ENCODE data around the gene POLR2J.
"Not testable (repeated sequence)": the region's sequence is repeated elsewhere in the genome, so short reads cannot be mapped to it uniquely, and the experiment has no call there.

Gene POLR2J

GRCh38 chr7:102478314-102479208 lies at the start of gene POLR2J:
Gene POLR2J (minus strand): TSS chr7:102478922. CDS start chr7:102478860, 62 bp downstream.
- not testable (repeated sequence) for DNase-seq

GRCh38 chr7:102527822-102528793 lies 49.4 kb upstream of the POLR2J start:
- DNase-seq = not testable (repeated sequence)

GRCh38 chr7:102527182-102527581 lies 48.5 kb upstream of the POLR2J start:
- not testable (repeated sequence) for DNase-seq

GRCh38 chr7:102524803-102525202 lies 46.1 kb upstream of the POLR2J start:
- DNase-seq = not testable (repeated sequence)

GRCh38 chr7:102520797-102521196 lies 42.1 kb upstream of the POLR2J start:
- DNase-seq = not testable (repeated sequence)

- DNase-seq = not testable (repeated sequence)
These were observed 38.9 kb upstream of the POLR2J start, which contains the start of gene RASA4B for GRCh38 chr7:102517550-102518147. Gene RASA4B (minus strand): TSS chr7:102517777. CDS start chr7:102517710, 67 bp downstream.

- not testable (repeated sequence) for DNase-seq
These were observed 38.2 kb upstream of the POLR2J start for GRCh38 chr7:102516951-102517350.

- DNase-seq = not testable (repeated sequence)
These were observed 37.2 kb upstream of the POLR2J start for GRCh38 chr7:102515889-102516288.

- DNase-seq = not testable (repeated sequence)
These were observed 36.4 kb upstream of the POLR2J start for GRCh38 chr7:102514881-102515721.

GRCh38 chr7:102512642-102513221 lies 34.0 kb upstream of the POLR2J start:
- DNase-seq = not testable (repeated sequence)

- DNase-seq = not testable (repeated sequence)
These were observed 33.3 kb upstream of the POLR2J start for GRCh38 chr7:102511860-102512522.

- not testable (repeated sequence) for DNase-seq
These were observed 31.9 kb upstream of the POLR2J start for GRCh38 chr7:102510575-102510974.

- not testable (repeated sequence) for DNase-seq
These were observed 28.8 kb upstream of the POLR2J start for GRCh38 chr7:102507410-102508088.

- DNase-seq = not testable (repeated sequence)
These were observed 26.8 kb upstream of the POLR2J start for GRCh38 chr7:102505298-102506185.

- DNase-seq = not testable (repeated sequence)
These were observed 24.4 kb upstream of the POLR2J start for GRCh38 chr7:102503141-102503540.

GRCh38 chr7:102498321-102498720 lies 19.6 kb upstream of the POLR2J start:
- not testable (repeated sequence) for DNase-seq

- DNase-seq = not testable (repeated sequence)
These were observed 18.6 kb upstream of the POLR2J start for GRCh38 chr7:102497308-102497707.

GRCh38 chr7:102496861-102497260 lies 18.1 kb upstream of the POLR2J start:
- not testable (repeated sequence) for DNase-seq
